C4-2B (cell line): ENCODE data around the gene SH2D3C.

Experiments used
- H3K27ac ChIP-seq: fragments of 450-650 bp; 2 replicates; pipeline ENCODE4 v1.5.1; 2017
- CTCF ChIP-seq: fragments of 450-650 bp; conservative IDR thresholded peaks from 2 replicates; pipeline ENCODE4 v1.5.1; 2017; ENCODE audit warnings: mild to moderate bottlenecking
- ZFX ChIP-seq: fragments of 450-650 bp; IDR thresholded peaks from 2 replicates; pipeline ENCODE4 v1.6.1; 2017

The SH2D3C gene

GRCh38 chr9:127711226-127711701 is 67.2 kb downstream of the SH2D3C start:
- no peak overlapping the region for H3K27ac ChIP-seq

GRCh38 chr9:127710204-127710783 is 68.2 kb downstream of the SH2D3C start:
- TF ChIP-seq ZFX (no peak), CTCF (no peak)

More at GRCh38 chr9:127711226-127711701, 67.2 kb downstream of the SH2D3C start:
- TF ChIP-seq CTCF = no peak
- no peak for TF ChIP-seq ZFX

GRCh38 chr9:127708952-127709587 is 69.4 kb downstream of the SH2D3C start:
- no peak overlapping the region for H3K27ac ChIP-seq
- no peak for TF ChIP-seq ZFX
- no peak for TF ChIP-seq CTCF

More at GRCh38 chr9:127710204-127710783, 68.2 kb downstream of the SH2D3C start:
- no peak overlapping the region for H3K27ac ChIP-seq

GRCh38 chr9:127707766-127708165 is 70.7 kb downstream of the SH2D3C start:
- H3K27ac ChIP-seq = no peak overlapping the region
- TF ChIP-seq CTCF = no peak
- TF ChIP-seq ZFX = no peak

- no peak within 1 kb of the TSS for H3K27ac ChIP-seq
- TF ChIP-seq CTCF (no peak), ZFX (no peak)
Measured at GRCh38 chr9:127706836-127707241, 71.6 kb downstream of the SH2D3C start, which contains the start of gene CFAP157. Gene CFAP157, plus strand, starts transcription at chr9:127706988. Its CDS starts 44 bp downstream, at chr9:127707032.

- TF ChIP-seq CTCF (no peak), ZFX (no peak)
- H3K27ac ChIP-seq = no peak overlapping the region
Measured at GRCh38 chr9:127705577-127706379, 72.7 kb downstream of the SH2D3C start.
